ENCODE data around the gene LRRC75A.

DNA sequence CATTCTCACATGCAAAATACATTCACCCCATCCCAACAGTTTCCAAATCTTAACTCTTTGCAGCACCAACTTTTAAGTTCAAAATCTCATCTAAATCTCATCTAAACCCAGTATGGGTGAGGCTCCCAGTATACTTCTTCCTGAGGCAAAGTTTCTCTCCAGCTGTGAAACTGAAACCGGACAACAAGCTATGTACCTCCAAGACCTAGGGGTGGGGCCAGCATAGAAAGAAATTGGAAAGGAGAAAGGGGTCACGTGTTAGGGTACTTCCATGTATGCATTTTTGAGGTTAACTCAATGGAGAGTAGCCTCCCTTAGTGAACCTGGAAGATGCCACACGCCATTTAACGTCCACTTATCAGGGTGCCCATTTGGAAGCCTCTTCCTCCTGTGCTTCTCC lies 23.9 kb upstream of the LRRC75A start:
- TF ChIP-seq, protein P1, sequence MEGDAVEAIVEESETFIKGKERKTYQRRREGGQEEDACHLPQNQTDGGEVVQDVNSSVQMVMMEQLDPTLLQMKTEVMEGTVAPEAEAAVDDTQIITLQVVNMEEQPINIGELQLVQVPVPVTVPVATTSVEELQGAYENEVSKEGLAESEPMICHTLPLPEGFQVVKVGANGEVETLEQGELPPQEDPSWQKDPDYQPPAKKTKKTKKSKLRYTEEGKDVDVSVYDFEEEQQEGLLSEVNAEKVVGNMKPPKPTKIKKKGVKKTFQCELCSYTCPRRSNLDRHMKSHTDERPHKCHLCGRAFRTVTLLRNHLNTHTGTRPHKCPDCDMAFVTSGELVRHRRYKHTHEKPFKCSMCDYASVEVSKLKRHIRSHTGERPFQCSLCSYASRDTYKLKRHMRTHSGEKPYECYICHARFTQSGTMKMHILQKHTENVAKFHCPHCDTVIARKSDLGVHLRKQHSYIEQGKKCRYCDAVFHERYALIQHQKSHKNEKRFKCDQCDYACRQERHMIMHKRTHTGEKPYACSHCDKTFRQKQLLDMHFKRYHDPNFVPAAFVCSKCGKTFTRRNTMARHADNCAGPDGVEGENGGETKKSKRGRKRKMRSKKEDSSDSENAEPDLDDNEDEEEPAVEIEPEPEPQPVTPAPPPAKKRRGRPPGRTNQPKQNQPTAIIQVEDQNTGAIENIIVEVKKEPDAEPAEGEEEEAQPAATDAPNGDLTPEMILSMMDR (conservative IDR thresholded peaks at IDR 0.05; ENCODE audit: low read depth, low read length): no peak
- TF ChIP-seq EZH2 (IDR thresholded peaks at IDR 0.05; ENCODE audit: borderline replicate concordance, low read depth, low read length, poor library complexity, severe bottlenecking): no peak

All from A673 (cell line).